K562 (cell line): Measurements from ENCODE around the gene DUS1L. TPM values are rescaled to one million over a fixed set of nuclear protein-coding genes. Genes with fewer than 3 reads are reported as not detected.

Source experiments
- ATAC-seq: fragments of 200-7000 bp; cut with Tn5 transposase; 3 replicates; pipeline ENCODE4 v1.9.1; 2020; ENCODE audit warnings: moderate library complexity
- BruUV-seq: library from RNA; stranded (reverse); fragments of 400-500 nt; replicated peaks from 2 replicates; lab custom pipeline; 2021; lab: Mats Ljungman, UMichigan
- CTCF ChIA-PET: fragments of 300-600 bp; formaldehyde crosslinking; extraction: SDS; loops from one replicate; lab custom pipeline; 2021; ENCODE audit warnings: low intra/inter-chr PET ratio; lab: Yijun Ruan, JAX
- POLR2A ChIA-PET: fragments of 300-600, 350-650 bp; sonication (Branson Sonifier 250); formaldehyde crosslinking; extraction: SDS; loops from one replicate; lab custom pipeline; 2021; ENCODE audit warnings: antibody characterized with exemption, inconsistent platforms; lab: Yijun Ruan, JAX
- DNase-seq, 4 experiments: peaks; one replicate each; pipeline versions ENCODE4 v3.0.0 to v3.0.0-alpha.2; 2011 to 2018; ENCODE audit warnings: low spot score in 3 of 4, mixed read lengths in 3 of 4; ENCODE audit errors: extremely low read depth in 1 of 4
- FAIRE-seq: peaks from 2 replicates; lab custom pipeline; 2011; peaks lifted over from hg19 to GRCh38; lab: Jason Lieb, UNC
- H2AFZ ChIP-seq: 2 replicates; pipeline ENCODE4 v1.6.0; 2011; ENCODE audit warnings: low read depth, low read length, control low read depth, inconsistent platforms
- H3K27ac ChIP-seq: fragments of 200-600 bp; 3 replicates; pipeline ENCODE4 v1.8.0; 2011; ENCODE audit warnings: low read depth, mild to moderate bottlenecking, control low read depth, inconsistent platforms, low read length, moderate library complexity, mixed read lengths; ENCODE audit errors: extremely low read depth
- H3K27me3 ChIP-seq, 2 experiments: fragments of 300-600 bp in 1 of 2; 2 replicates in 1 of 2; 3 replicates in 1 of 2; pipeline versions ENCODE4 v1.6.0 to v1.8.0; 2011; ENCODE audit warnings: inconsistent platforms in 2 of 2, low read length in 2 of 2, mild to moderate bottlenecking in 1 of 2, mixed read lengths in 1 of 2, moderate library complexity in 1 of 2; ENCODE audit not compliant: control insufficient read depth in 2 of 2, insufficient read depth in 2 of 2
- H3K36me3 ChIP-seq: fragments of 300-600 bp; 3 replicates; pipeline ENCODE4 v1.8.0; 2011; ENCODE audit warnings: mild to moderate bottlenecking, low read length, inconsistent platforms; ENCODE audit not compliant: control insufficient read depth, insufficient read depth
- H3K4me1 ChIP-seq, 2 experiments: fragments of 200-600 bp in 1 of 2; replicated peaks in 1 of 2; 2 replicates in 1 of 2; 3 replicates in 1 of 2; pipeline versions ENCODE4 v1.5.1 to v1.8.0; 2011; ENCODE audit warnings: inconsistent platforms in 2 of 2, low read length in 2 of 2, mild to moderate bottlenecking in 1 of 2, mixed read lengths in 1 of 2, moderate library complexity in 1 of 2; ENCODE audit not compliant: control insufficient read depth in 2 of 2, insufficient read depth in 2 of 2
- H3K4me2 ChIP-seq: 2 replicates; pipeline ENCODE4 v1.6.1; 2011; ENCODE audit warnings: low read length, control low read depth, inconsistent platforms, mixed read lengths; ENCODE audit not compliant: insufficient read depth
- H3K4me3 ChIP-seq: fragments of 200-600 bp; sonication (generic), shearing (Covaris generic); 2 replicates; pipeline ENCODE4 v1.5.1; 2016; ENCODE audit warnings: control low read depth, inconsistent platforms
- H3K79me2 ChIP-seq: fragments of 200-600 bp; 3 replicates; pipeline ENCODE4 v1.8.0; 2011; ENCODE audit warnings: low read length, inconsistent platforms; ENCODE audit not compliant: control insufficient read depth, insufficient read depth
- H3K9ac ChIP-seq, 2 experiments: 2 replicates each; pipeline versions ENCODE4 v1.6.0 to v1.6.1; 2011; ENCODE audit warnings: low read depth in 2 of 2, low read length in 2 of 2, control low read depth in 1 of 2, inconsistent platforms in 1 of 2, mild to moderate bottlenecking in 1 of 2, mixed read lengths in 1 of 2; ENCODE audit not compliant: insufficient read depth in 1 of 2
- H3K9me1 ChIP-seq: one replicate; pipeline ENCODE4 v1.6.0; 2011; ENCODE audit warnings: inconsistent platforms, mild to moderate bottlenecking, low read length, moderate library complexity; ENCODE audit not compliant: control insufficient read depth, insufficient read depth
- H3K9me3 ChIP-seq: replicated peaks from 2 replicates; pipeline ENCODE4 v1.5.1; 2011; ENCODE audit warnings: low read depth, low read length, inconsistent platforms; ENCODE audit not compliant: control insufficient read depth, insufficient read depth
- H4K20me1 ChIP-seq: replicated peaks from 2 replicates; pipeline ENCODE4 v1.6.1; 2011; ENCODE audit warnings: low read length, inconsistent platforms, mixed read lengths; ENCODE audit not compliant: control insufficient read depth, insufficient read depth
- AFF1 ChIP-seq, 2 experiments: fragments of 450-650 bp; IDR thresholded peaks; 2 replicates each; pipeline ENCODE4 v1.6.1; 2018; ENCODE audit warnings: mild to moderate bottlenecking in 2 of 2, low read depth in 1 of 2; ENCODE audit not compliant: partially characterized antibody in 2 of 2
- ATF2 ChIP-seq: sonication (generic); formaldehyde crosslinking; IDR thresholded peaks from 2 replicates; pipeline ENCODE4 v1.8.1; 2022; ENCODE audit warnings: missing genetic modification reagents
- ELF4 ChIP-seq: fragments of 450-650 bp; formaldehyde crosslinking; IDR thresholded peaks from 2 replicates; pipeline ENCODE4 v1.4.0; 2022; ENCODE audit warnings: missing genetic modification characterization
- HMGN3 ChIP-seq: IDR thresholded peaks from 2 replicates; pipeline ENCODE4 v1.6.1; 2011; ENCODE audit warnings: borderline replicate concordance, low read depth, mild to moderate bottlenecking, mixed read lengths, low read length; ENCODE audit not compliant: insufficient read length; ENCODE audit errors: extremely low read depth
- NFYB ChIP-seq: IDR thresholded peaks from 2 replicates; pipeline ENCODE4 v1.6.1; 2011; ENCODE audit warnings: mild to moderate bottlenecking, moderate library complexity; ENCODE audit not compliant: insufficient read length; ENCODE audit errors: extremely low read depth
- POLR2G ChIP-seq: fragments of 200-400 bp; formaldehyde crosslinking; IDR thresholded peaks from 2 replicates; pipeline ENCODE4 v1.6.1; 2017; ENCODE audit warnings: low read depth, mild to moderate bottlenecking, antibody characterized with exemption, low read length, moderate library complexity
- ZNF253 ChIP-seq: fragments of 250-450 bp; sonication (Bioruptor Pico); conservative IDR thresholded peaks from 2 replicates; pipeline ENCODE4 v1.6.1; 2021; ENCODE audit warnings: mild to moderate bottlenecking
- ZSCAN32 ChIP-seq: fragments of 450-650 bp; formaldehyde crosslinking; IDR thresholded peaks from 2 replicates; pipeline ENCODE4 v1.4.0; 2020; ENCODE audit warnings: mild to moderate bottlenecking, moderate library complexity
- WGBS: fragments of 100-300 bp; shearing (Covaris generic); methylation state at CpG from one replicate; pipeline ENCODE4 v1.1.6; 2016; ENCODE audit warnings: low coverage, mixed read lengths; ENCODE audit not compliant: insufficient coverage; ENCODE audit errors: missing lambda C conversion rate; 5-methylcytosine and 5-hydroxymethylcytosine counted together
- in situ Hi-C: fragments of 300-500 bp; cut with MboI; formaldehyde crosslinking; loops from 4 replicates; pipeline ENCODE4 v1.15.0; 2018; ENCODE audit warnings: inconsistent platforms, mixed read lengths
- intact Hi-C: fragments of 100-400 bp; cut with micrococcal nuclease; formaldehyde crosslinking; loops from 2 replicates; pipeline ENCODE4 v1.14.2; 2022
- polyA plus RNA-seq, 8 experiments: library from polyadenylated mRNA; depleted of rRNA in 4 of 8; stranded (reverse) in 5 of 8; unstranded in 3 of 8; fragments of >200 nt; fragmentation: Nextera tagmentation in 2 of 8; fragmentation: Illumina TruSeq in 1 of 8; extraction: Ambion mirVana in 2 of 8; extraction: Trizol in 1 of 8; gene quantifications; 2 replicates each; pipeline versions ENCODE4 v1.2.1 to v1.2.3, GENCODE V29; 2011 to 2014; ENCODE audit warnings: inconsistent platforms in 1 of 8, missing spikeins in 1 of 8
- total RNA-seq, 7 experiments: library from RNA; depleted of rRNA in 6 of 7; stranded (reverse); fragments of >200 nt in 6 of 7; fragmentation: Illumina TruSeq in 2 of 7; extraction: Trizol in 2 of 7; gene quantifications; 2 replicates each; pipeline versions ENCODE4 v1.2.1 to v1.2.3, GENCODE V29; 2011 to 2021; ENCODE audit warnings: low replicate concordance in 1 of 7

Gene DUS1L
- total and polyA plus RNA-seq, 9 of the 15 experiments (the other 6 are each of a cell fraction or from before 2014, with no cell fraction given) = 7.8 to 210 (median 83.9) TPM

- ATAC-seq (no peak), DNase-seq (no peak), FAIRE-seq (no peak)
- POLR2A ChIA-PET = interaction anchor here (0.6 kb wide), 2 partner anchors 116 to 804 kb away, joined by 3 read pairs; no protein-coding TSS in a partner anchor
- no peaks in the 10 kb centered on the region for H3K9me1 ChIP-seq
- WGBS = 67% methylated on average over 11 of the region's 23 CpGs
- no peak overlapping the region for H2AFZ ChIP-seq
- CTCF ChIA-PET = no interaction called here
- no peaks in the 10 kb centered on the region for H3K9me3 ChIP-seq
- no peak overlapping the region for H3K4me3 ChIP-seq
- H3K9ac ChIP-seq = no peak overlapping the region; a peak in 1 of 4 replicates
- TF ChIP-seq POLR2G (0 out of 2 replicates have a peak, but pooled peaks have one; percentile 26), ELF4 (CRISPR knock-in tag) (no peak)
- no peaks in the 10 kb centered on the region for H3K27me3 ChIP-seq
- H3K4me1 ChIP-seq = peaks cover 0 to 87% of the 10 kb centered on the region in 2 experiments; a peak in 3 of 5 replicates
- no peak overlapping the region for H3K27ac ChIP-seq
- no peaks in the 10 kb centered on the region for H4K20me1 ChIP-seq
- no TSS peak for BruUV-seq
- no peak overlapping the region for H3K4me2 ChIP-seq
- no peaks in the 10 kb centered on the region for H3K79me2 ChIP-seq
- intact Hi-C loops = no loop called here
- in situ Hi-C loops = no loop called here
- peaks cover 16% of the 10 kb centered on the region; the same call in 1 of the 3 replicates for H3K36me3 ChIP-seq
These were observed 51.2 kb downstream of the DUS1L start for GRCh38 chr17:82014432-82014831.

- H3K79me2 ChIP-seq = no peaks in the 10 kb centered on the region
- no peak overlapping the region for H3K4me3 ChIP-seq
- peak overlapping the region in 1 of 2 experiments; percentile 60; a peak in 2 of 4 replicates for H3K9ac ChIP-seq
- H3K36me3 ChIP-seq = peaks cover 10% of the 10 kb centered on the region; the same call in 1 of the 3 replicates
- FAIRE-seq (no peak), ATAC-seq (no peak), DNase-seq (no peak)
- H3K27ac ChIP-seq = no peak overlapping the region
- no peaks in the 10 kb centered on the region for H3K9me3 ChIP-seq
- ChIA-PET CTCF (no interaction called here), POLR2A (interaction anchor here (0.6 to 1.1 kb wide), 2 partner anchors 8 to 805 kb away, joined by 3 read pairs; no protein-coding TSS in a partner anchor)
- no TSS peak for BruUV-seq
- peaks cover 0 to 87% of the 10 kb centered on the region in 2 experiments; a peak in 3 of 5 replicates for H3K4me1 ChIP-seq
- H3K4me2 ChIP-seq = no peak overlapping the region
- TF ChIP-seq ATF2 (CRISPR knock-in tag) (no peak), AFF1 (IDR thresholded peaks at IDR 0.05; ENCODE audit: low read depth in 1 of 2, partially characterized antibody in 2 of 2) (no peak), HMGN3 (no peak), ZSCAN32 (no peak), NFYB (no peak), ZNF253 (no peak)
- intact Hi-C loops = no loop called here
- WGBS = 53% methylated on average over 9 of the region's 16 CpGs
- in situ Hi-C loops = no loop called here
- no peaks in the 10 kb centered on the region for H3K9me1 ChIP-seq
- H2AFZ ChIP-seq = no peak overlapping the region
- no peaks in the 10 kb centered on the region for H4K20me1 ChIP-seq
- H3K27me3 ChIP-seq = no peaks in the 10 kb centered on the region
These were observed 51.8 kb downstream of the DUS1L start for GRCh38 chr17:82013772-82014321.
